ACC112 (cell line): ENCODE data around the gene UBL5.

ENCODE experiments used
- H2AFZ ChIP-seq: fragments of 200-600 bp; sonication (generic); one replicate; pipeline ENCODE4 v1.6.0; 2017; ENCODE audit warnings: antibody characterized with exemption, low read length; ENCODE audit not compliant: unreplicated experiment
- H3K27ac ChIP-seq: fragments of 200-600 bp; sonication (generic); 2 replicates; pipeline ENCODE4 v1.5.1; 2014; ENCODE audit warnings: low read depth, mild to moderate bottlenecking, antibody characterized with exemption, low read length, moderate library complexity
- H3K27me3 ChIP-seq: fragments of 200-600 bp; sonication (generic); 2 replicates; pipeline ENCODE4 v1.6.1; 2014; ENCODE audit warnings: mild to moderate bottlenecking, antibody characterized with exemption, low read length, moderate library complexity, mixed read lengths; ENCODE audit not compliant: insufficient read depth
- H3K36me3 ChIP-seq: fragments of 200-600 bp; sonication (generic); 2 replicates; pipeline ENCODE4 v1.6.1; 2016; ENCODE audit warnings: mild to moderate bottlenecking, antibody characterized with exemption, low read length, moderate library complexity, mixed read lengths; ENCODE audit not compliant: insufficient read depth
- H3K4me1 ChIP-seq: fragments of 200-600 bp; sonication (generic); one replicate; pipeline ENCODE4 v1.6.1; 2016; ENCODE audit warnings: low read length, mixed read lengths; ENCODE audit not compliant: insufficient read depth, unreplicated experiment, control insufficient read depth
- H3K4me3 ChIP-seq: fragments of 200-600 bp; sonication (generic); 2 replicates; pipeline ENCODE4 v1.5.1; 2014; ENCODE audit warnings: mild to moderate bottlenecking, low read depth, low read length
- H3K79me2 ChIP-seq: fragments of 200-600 bp; sonication (generic); one replicate; pipeline ENCODE4 v1.6.0; 2016; ENCODE audit warnings: low read length; ENCODE audit not compliant: control insufficient read depth, unreplicated experiment, insufficient read depth

The UBL5 gene

GRCh38 chr19:9791552-9792205 lies 36.0 kb upstream of the UBL5 start:
- H3K27ac ChIP-seq = peak overlapping the region; percentile 53; the same call in 1 of the 2 replicates
- peaks cover 5% of the 10 kb centered on the region for H3K4me1 ChIP-seq
- H3K27me3 ChIP-seq = no peaks in the 10 kb centered on the region
- peak overlapping the region; percentile 92 for H3K4me3 ChIP-seq
- H3K36me3 ChIP-seq = no peaks in the 10 kb centered on the region
- H2AFZ ChIP-seq = peak overlapping the region; percentile 75
- H3K79me2 ChIP-seq = no peaks in the 10 kb centered on the region

- H2AFZ ChIP-seq = peak overlapping the region; percentile 96
- H3K36me3 ChIP-seq = no peaks in the 10 kb centered on the region
- H3K4me1 ChIP-seq = peaks cover 4% of the 10 kb centered on the region
- H3K79me2 ChIP-seq = no peaks in the 10 kb centered on the region
- peak overlapping the region; percentile 92 for H3K4me3 ChIP-seq
- peak overlapping the region; percentile 53; the same call in 1 of the 2 replicates for H3K27ac ChIP-seq
- no peaks in the 10 kb centered on the region for H3K27me3 ChIP-seq
Observed at GRCh38 chr19:9792206-9793070, 35.3 kb upstream of the UBL5 start.

- H3K79me2 ChIP-seq = no peaks in the 10 kb centered on the region
- peak overlapping the region; percentile 96 for H2AFZ ChIP-seq
- H3K27me3 ChIP-seq = no peaks in the 10 kb centered on the region
- peaks cover 4% of the 10 kb centered on the region for H3K4me1 ChIP-seq
- no peaks in the 10 kb centered on the region for H3K36me3 ChIP-seq
- peak overlapping the region; percentile 92 for H3K4me3 ChIP-seq
- H3K27ac ChIP-seq = peak overlapping the region; percentile 51; the same call in 1 of the 2 replicates
Observed at GRCh38 chr19:9793071-9793591, 34.6 kb upstream of the UBL5 start.

GRCh38 chr19:9796113-9796773 lies 31.5 kb upstream of the UBL5 start:
- no peak overlapping the region for H3K27ac ChIP-seq
- H3K36me3 ChIP-seq = no peaks in the 10 kb centered on the region
- no peaks in the 10 kb centered on the region for H3K27me3 ChIP-seq
- H3K4me1 ChIP-seq = no peaks in the 10 kb centered on the region
- H3K79me2 ChIP-seq = no peaks in the 10 kb centered on the region
- no peak overlapping the region for H2AFZ ChIP-seq
- no peak overlapping the region; the same call in 1 of the 2 replicates for H3K4me3 ChIP-seq

GRCh38 chr19:9797871-9798270 lies 29.8 kb upstream of the UBL5 start:
- H3K4me1 ChIP-seq = no peaks in the 10 kb centered on the region
- H2AFZ ChIP-seq = no peak overlapping the region
- no peaks in the 10 kb centered on the region for H3K36me3 ChIP-seq
- H3K27me3 ChIP-seq = no peaks in the 10 kb centered on the region
- H3K79me2 ChIP-seq = no peaks in the 10 kb centered on the region
- no peak overlapping the region for H3K27ac ChIP-seq
- H3K4me3 ChIP-seq = no peak overlapping the region

- H3K4me3 ChIP-seq = no peak overlapping the region
- H3K4me1 ChIP-seq = no peaks in the 10 kb centered on the region
- H3K27me3 ChIP-seq = no peaks in the 10 kb centered on the region
- no peak overlapping the region for H3K27ac ChIP-seq
- no peak overlapping the region for H2AFZ ChIP-seq
- H3K36me3 ChIP-seq = no peaks in the 10 kb centered on the region
- H3K79me2 ChIP-seq = no peaks in the 10 kb centered on the region
Observed at GRCh38 chr19:9799162-9799561, 28.6 kb upstream of the UBL5 start.

GRCh38 chr19:9801976-9802375 lies 25.7 kb upstream of the UBL5 start:
- H3K27ac ChIP-seq = no peak overlapping the region
- no peaks in the 10 kb centered on the region for H3K36me3 ChIP-seq
- H3K27me3 ChIP-seq = no peaks in the 10 kb centered on the region
- H3K79me2 ChIP-seq = no peaks in the 10 kb centered on the region
- no peaks in the 10 kb centered on the region for H3K4me1 ChIP-seq
- no peak overlapping the region for H2AFZ ChIP-seq
- no peak overlapping the region for H3K4me3 ChIP-seq

GRCh38 chr19:9806803-9807202 lies 20.9 kb upstream of the UBL5 start:
- no peak overlapping the region for H3K4me3 ChIP-seq
- H3K79me2 ChIP-seq = no peaks in the 10 kb centered on the region
- no peak overlapping the region for H2AFZ ChIP-seq
- no peak overlapping the region for H3K27ac ChIP-seq
- H3K27me3 ChIP-seq = no peaks in the 10 kb centered on the region
- H3K36me3 ChIP-seq = no peaks in the 10 kb centered on the region
- H3K4me1 ChIP-seq = no peaks in the 10 kb centered on the region

GRCh38 chr19:9808855-9809824 lies 18.6 kb upstream of the UBL5 start:
- Histone ChIP-seq H2AFZ (no peak overlapping the region), H3K27me3 (no peaks in the 10 kb centered on the region), H3K4me3 (no peak overlapping the region), H3K36me3 (no peaks in the 10 kb centered on the region), H3K4me1 (no peaks in the 10 kb centered on the region), H3K79me2 (no peaks in the 10 kb centered on the region), H3K27ac (no peak overlapping the region)

- no peak overlapping the region for H2AFZ ChIP-seq
- no peaks in the 10 kb centered on the region for H3K4me1 ChIP-seq
- peaks cover 3% of the 10 kb centered on the region for H3K79me2 ChIP-seq
- H3K4me3 ChIP-seq = no peak overlapping the region
- H3K27me3 ChIP-seq = no peaks in the 10 kb centered on the region
- H3K36me3 ChIP-seq = 0 out of 2 replicates have a peak, but pooled peaks cover 4% of the 10 kb centered on the region
- no peak overlapping the region for H3K27ac ChIP-seq
Observed at GRCh38 chr19:9811139-9811538, 16.6 kb upstream of the UBL5 start.
